A549 (cell line): ENCODE measurements around the gene NDUFAF2.

Experiments used
- EP300 ChIP-seq, 2 experiments: fragments of >200 bp; sonication (Bioruptor Twin); formaldehyde crosslinking; IDR thresholded peaks; 2 replicates in 1 of 2; 3 replicates in 1 of 2; pipeline ENCODE4 v1.6.1; 2016 to 2017
- NFE2L2 ChIP-seq: fragments of 150-350 bp; conservative IDR thresholded peaks from 2 replicates; pipeline ENCODE4 v1.6.1; 2014; ENCODE audit warnings: low read length

DNA sequence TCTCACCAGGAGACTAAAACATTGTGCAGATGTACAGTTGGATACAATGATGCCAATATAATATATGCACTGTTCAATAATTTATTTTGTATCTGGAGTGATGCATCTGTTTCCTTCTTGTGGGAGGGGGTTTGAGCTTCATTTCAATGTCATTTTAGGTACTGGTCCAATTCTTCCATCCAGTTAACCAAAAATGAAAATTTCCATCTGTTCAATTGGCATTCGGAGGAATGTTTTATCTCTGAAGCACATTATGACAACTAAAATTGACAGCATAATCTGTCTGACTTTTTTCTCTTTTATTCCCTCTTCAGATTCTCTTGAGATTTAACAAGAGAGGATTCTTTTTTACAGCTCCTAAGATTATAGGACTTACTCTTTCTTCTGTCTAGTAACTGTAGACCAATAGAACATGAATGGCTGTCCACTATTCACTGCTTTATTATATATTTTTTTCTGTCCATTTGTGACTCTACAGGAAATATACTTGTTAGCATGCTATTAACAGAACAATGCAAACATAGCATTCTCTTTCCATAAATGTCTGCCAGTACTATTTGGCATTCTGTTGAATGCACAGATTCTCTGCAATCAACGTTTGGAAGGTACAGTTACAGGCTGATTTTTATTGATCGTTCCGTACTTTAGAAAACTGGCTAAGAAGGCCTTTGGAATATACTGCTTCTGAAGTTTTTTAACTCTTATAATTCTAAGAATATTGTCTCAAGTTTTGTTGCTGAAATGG lies 57.8 kb downstream of the NDUFAF2 start:
- TF ChIP-seq NFE2L2, result no peak
- TF ChIP-seq EP300 (IDR thresholded peaks at IDR 0.05), result no peak
